Neural cell (in vitro differentiated cells): ENCODE measurements around the gene PRELP.

Experiments used
- CTCF ChIP-seq: fragments of 450-650 bp; IDR thresholded peaks from 2 replicates; pipeline ENCODE4 v1.5.1; 2014; ENCODE audit warnings: antibody characterized with exemption, mild to moderate bottlenecking, moderate library complexity; ENCODE audit not compliant: poor library complexity, severe bottlenecking
- EP300 ChIP-seq: fragments of 450-650 bp; conservative IDR thresholded peaks from 2 replicates; pipeline ENCODE4 v1.6.1; 2014; ENCODE audit warnings: antibody characterized with exemption, mild to moderate bottlenecking, moderate library complexity; ENCODE audit not compliant: poor library complexity, severe bottlenecking
- REST ChIP-seq: IDR thresholded peaks from 2 replicates; pipeline ENCODE4 v1.6.1; 2012; ENCODE audit warnings: borderline replicate concordance
- TAF1 ChIP-seq: IDR thresholded peaks from 2 replicates; pipeline ENCODE4 v1.6.1; 2012; ENCODE audit warnings: low read depth

- no peak for TF ChIP-seq CTCF
- TF ChIP-seq EP300: no peak
- no peak for TF ChIP-seq TAF1
- TF ChIP-seq REST: no peak
Measured at GRCh38 chr1:203480084-203480483, 4.5 kb downstream of the PRELP start.
